Endothelial cell of umbilical vein (primary cell): ENCODE data around the gene FILIP1. TPM values are rescaled to one million over a fixed set of nuclear protein-coding genes. Genes with fewer than 3 reads are reported as not detected.

ENCODE experiments used
- BruUV-seq: library from RNA; stranded (reverse); fragments of 400-500 nt; replicated peaks from 2 replicates; lab custom pipeline; 2021; lab: Mats Ljungman, UMichigan
- CTCF ChIA-PET: fragments of 300-600, 350-600 bp; sonication (Branson Sonifier 250); formaldehyde crosslinking; loops from one replicate; lab custom pipeline; 2021; ENCODE audit warnings: antibody characterized with exemption, inconsistent platforms; lab: Charles Lee
- POLR2A ChIA-PET: fragments of 300-600, 350-600 bp; sonication (Branson Sonifier 250); formaldehyde crosslinking; loops from one replicate; lab custom pipeline; 2021; ENCODE audit warnings: antibody characterized with exemption, inconsistent platforms; lab: Charles Lee
- DNase-seq: peaks from one replicate; pipeline ENCODE4 v3.0.0-alpha.2; 2011; ENCODE audit warnings: low read depth, low spot score
- FAIRE-seq: peaks from 2 replicates; lab custom pipeline; 2011; peaks lifted over from hg19 to GRCh38; lab: Jason Lieb, UNC
- H2AFZ ChIP-seq: 2 replicates; pipeline ENCODE4 v1.6.0; 2012; ENCODE audit warnings: low read depth, low read length, control low read depth, inconsistent platforms
- H3K27ac ChIP-seq: 2 replicates; pipeline ENCODE4 v1.5.1; 2011; ENCODE audit warnings: low read depth, mild to moderate bottlenecking, control low read depth, low read length, moderate library complexity; ENCODE audit not compliant: insufficient read depth
- H3K27me3 ChIP-seq, 2 experiments: 2 replicates each; pipeline versions ENCODE4 v1.6.0 to v1.6.1; 2011; ENCODE audit warnings: low read length in 2 of 2, mixed read lengths in 1 of 2; ENCODE audit not compliant: control insufficient read depth in 2 of 2, insufficient read depth in 2 of 2
- H3K36me3 ChIP-seq, 2 experiments: 2 replicates in 1 of 2; 3 replicates in 1 of 2; pipeline ENCODE4 v1.5.1; 2011; ENCODE audit warnings: low read length in 2 of 2, mild to moderate bottlenecking in 1 of 2, moderate library complexity in 1 of 2; ENCODE audit not compliant: control insufficient read depth in 2 of 2, insufficient read depth in 2 of 2; ENCODE audit errors: extremely low read depth in 1 of 2
- H3K4me1 ChIP-seq: 3 replicates; pipeline ENCODE4 v1.5.1; 2011; ENCODE audit warnings: mild to moderate bottlenecking, low read length; ENCODE audit not compliant: control insufficient read depth, insufficient read depth; ENCODE audit errors: extremely low read depth
- H3K4me2 ChIP-seq: 2 replicates; pipeline ENCODE4 v1.6.1; 2011; ENCODE audit warnings: low read length, control low read depth, mixed read lengths; ENCODE audit not compliant: insufficient read depth
- H3K4me3 ChIP-seq, 3 experiments: fragments of 200-600 bp in 1 of 3; sonication (generic), shearing (Covaris generic) in 1 of 3; replicated peaks in 1 of 3; 2 replicates each; pipeline ENCODE4 v1.5.1; 2011 to 2016; ENCODE audit warnings: control low read depth in 3 of 3, low read length in 3 of 3, mild to moderate bottlenecking in 2 of 3, inconsistent platforms in 1 of 3, low read depth in 1 of 3, moderate library complexity in 1 of 3; ENCODE audit not compliant: insufficient read depth in 1 of 3
- H3K79me2 ChIP-seq: 2 replicates; pipeline ENCODE4 v1.6.0; 2012; ENCODE audit warnings: low read length, inconsistent platforms; ENCODE audit not compliant: control insufficient read depth, insufficient read depth
- H3K9ac ChIP-seq: replicated peaks from 2 replicates; pipeline ENCODE3; 2011; ENCODE audit warnings: low read length, control low read depth; ENCODE audit not compliant: insufficient read depth; ENCODE audit errors: extremely low read depth
- H3K9me1 ChIP-seq: replicated peaks from 3 replicates; pipeline ENCODE4 v1.6.0; 2011; ENCODE audit warnings: mild to moderate bottlenecking, low read length; ENCODE audit not compliant: control insufficient read depth, insufficient read depth; ENCODE audit errors: extremely low read depth
- H3K9me3 ChIP-seq: replicated peaks from 2 replicates; pipeline ENCODE4 v1.5.1; 2012; ENCODE audit warnings: low read length, inconsistent platforms; ENCODE audit not compliant: control insufficient read depth, insufficient read depth
- H4K20me1 ChIP-seq: replicated peaks from 2 replicates; pipeline ENCODE3; 2011; ENCODE audit warnings: mild to moderate bottlenecking, low read length; ENCODE audit not compliant: control insufficient read depth, insufficient read depth; ENCODE audit errors: extremely low read depth
- CTCF ChIP-seq, 2 donors: IDR thresholded peaks; 1 replicate in 1 of 2; 2 replicates in 1 of 2; pipeline ENCODE4 v1.5.1; 2011; ENCODE audit warnings: low read length in 2 of 2, mild to moderate bottlenecking in 2 of 2, moderate library complexity in 2 of 2, control low read depth in 1 of 2, inconsistent platforms in 1 of 2, low read depth in 1 of 2; ENCODE audit not compliant: insufficient read depth in 1 of 2; ENCODE audit errors: extremely low read depth in 1 of 2
- EZH2 ChIP-seq: IDR thresholded peaks from 2 replicates; pipeline ENCODE4 v1.6.1; 2012; ENCODE audit warnings: borderline replicate concordance, low read depth, mild to moderate bottlenecking, moderate library complexity, low read length, inconsistent platforms; ENCODE audit not compliant: severe bottlenecking
- FOS ChIP-seq: IDR thresholded peaks from 2 replicates; pipeline ENCODE4 v1.6.1; 2011; ENCODE audit warnings: mild to moderate bottlenecking, low read length, moderate library complexity, borderline replicate concordance; ENCODE audit not compliant: insufficient read depth
- GATA2 ChIP-seq: IDR thresholded peaks from 2 replicates; pipeline ENCODE4 v1.7.0; 2011; ENCODE audit warnings: low read depth, mild to moderate bottlenecking, moderate library complexity, mixed read lengths, low read length; ENCODE audit not compliant: insufficient read length, insufficient read depth
- JUN ChIP-seq: IDR thresholded peaks from 2 replicates; pipeline ENCODE4 v1.6.1; 2011; ENCODE audit warnings: borderline replicate concordance, low read depth; ENCODE audit not compliant: insufficient read length, insufficient read depth
- MAX ChIP-seq: IDR thresholded peaks from 2 replicates; pipeline ENCODE4 v1.6.1; 2011; ENCODE audit not compliant: insufficient read depth, insufficient read length
- MYC ChIP-seq: IDR thresholded peaks from one replicate; pipeline ENCODE4 v1.6.1; 2011; ENCODE audit warnings: mild to moderate bottlenecking, low read depth, low read length
- POLR2A ChIP-seq: IDR thresholded peaks from 2 replicates; pipeline ENCODE4 v1.6.1; 2012; ENCODE audit warnings: low read depth, mild to moderate bottlenecking, control low read depth, low read length
- POLR2AphosphoS5 ChIP-seq: IDR thresholded peaks from 2 replicates; pipeline ENCODE4 v1.6.1; 2012; ENCODE audit warnings: low read depth, mild to moderate bottlenecking, control low read depth, low read length, moderate library complexity; ENCODE audit not compliant: insufficient read depth
- dilution Hi-C: fragments of 300-500 bp; cut with MboI; formaldehyde crosslinking; loops from one replicate; pipeline ENCODE4 v1.15.0; 2019; ENCODE audit warnings: low sequenced_read_pairs; ENCODE audit not compliant: extremely low pct_ligation_motif_present
- intact Hi-C: fragments of 100-400 bp; cut with micrococcal nuclease; formaldehyde crosslinking; loops from one replicate; pipeline ENCODE4 v1.10.0; 2022
- polyA plus RNA-seq, 4 experiments: library from polyadenylated mRNA; depleted of rRNA in 3 of 4; stranded (reverse) in 3 of 4; unstranded in 1 of 4; fragments of >200 nt; gene quantifications; 2 replicates each; pipeline versions ENCODE4 v1.2.1 to v1.2.3, GENCODE V29; 2011 to 2012; ENCODE audit warnings: missing spikeins in 1 of 4
- total RNA-seq: library from RNA; stranded (reverse); gene quantifications from 2 replicates; pipeline ENCODE4 v1.2.3, GENCODE V29; 2021

The FILIP1 gene
- total and polyA plus RNA-seq, 2 donors (not counting 3 experiments of a cell fraction or from before 2014, with no cell fraction given) = 2.8 to 13.7 TPM

- H3K4me2 ChIP-seq = peak overlapping the region; percentile 81
- peaks cover 28% of the 10 kb centered on the region for H3K79me2 ChIP-seq
- H3K4me3 ChIP-seq = peak overlapping the region; percentile 13 to 98 (median 75)
- peaks cover 2 to 4% of the 10 kb centered on the region in 2 experiments for H3K36me3 ChIP-seq
- peaks cover 4% of the 10 kb centered on the region for H3K4me1 ChIP-seq
- no peak for FAIRE-seq
- dilution Hi-C loops (no loop called here), intact Hi-C loops (loop anchor here (5.0 kb wide), 1 partner anchor 303 kb away; no protein-coding TSS in a partner anchor)
- no peak for TF ChIP-seq JUN
- TF ChIP-seq FOS = no peak
- TF ChIP-seq EZH2 = no peak
- no peak for TF ChIP-seq CTCF (IDR thresholded peaks at IDR 0.05; ENCODE audit: extremely low read depth in 1 of 2, insufficient read depth in 1 of 2, low read depth in 1 of 2, low read length in 2 of 2)
- no peak for TF ChIP-seq MAX
- no peak for TF ChIP-seq GATA2
- TF ChIP-seq MYC = no peak
- no peak for TF ChIP-seq POLR2AphosphoS5
- no peak for TF ChIP-seq POLR2A
- H3K27me3 ChIP-seq = no peaks in the 10 kb centered on the region
- BruUV-seq = TSS peak; percentile 98
- H3K9ac ChIP-seq = peak overlapping the region; percentile 98
- H3K9me1 ChIP-seq = no peaks in the 10 kb centered on the region
- no peaks in the 10 kb centered on the region for H4K20me1 ChIP-seq
- no peak for DNase-seq
- H2AFZ ChIP-seq = peak overlapping the region; percentile 79
- H3K27ac ChIP-seq = peak overlapping the region; percentile 90
- CTCF ChIA-PET = interaction anchor here (0.7 to 1.6 kb wide), 7 partner anchors 15 to 303 kb away, joined by 3 to 5 read pairs (median 4); partner anchors contain the start of gene TMEM30A
- H3K9me3 ChIP-seq = no peaks in the 10 kb centered on the region
- POLR2A ChIA-PET = interaction anchor here (1.8 kb wide), 1 partner anchor 41 kb away, joined by 3 read pairs; no protein-coding TSS in a partner anchor
Measured at GRCh38 chr6:75244063-75244584, 249.5 kb downstream of the FILIP1 start.
